Panc1 (cell line): ENCODE measurements around the gene NSG2.

Experiments
- POLR2AphosphoS5 ChIP-seq: IDR thresholded peaks from 2 replicates; pipeline ENCODE4 v1.6.1; 2012; ENCODE audit warnings: mild to moderate bottlenecking, low read depth, low read length, moderate library complexity
- SIN3A ChIP-seq: IDR thresholded peaks from 2 replicates; pipeline ENCODE4 v1.6.1; 2012; ENCODE audit warnings: low read depth, mild to moderate bottlenecking, low read length, moderate library complexity, borderline replicate concordance; ENCODE audit not compliant: insufficient read depth
- TF ChIP-seq, protein P1 (sequence below), 2 experiments: IDR thresholded peaks; 2 replicates each; pipeline ENCODE4 v1.6.1; 2011 to 2012; ENCODE audit warnings: low read depth in 2 of 2, control low read depth in 1 of 2, low read length in 1 of 2, mild to moderate bottlenecking in 1 of 2, moderate library complexity in 1 of 2; ENCODE audit not compliant: insufficient read depth in 1 of 2
- TF ChIP-seq, protein P2 (sequence below): fragments of 450-650 bp; IDR thresholded peaks from 2 replicates; pipeline ENCODE4 v1.5.1; 2017; ENCODE audit warnings: mild to moderate bottlenecking

DNA sequence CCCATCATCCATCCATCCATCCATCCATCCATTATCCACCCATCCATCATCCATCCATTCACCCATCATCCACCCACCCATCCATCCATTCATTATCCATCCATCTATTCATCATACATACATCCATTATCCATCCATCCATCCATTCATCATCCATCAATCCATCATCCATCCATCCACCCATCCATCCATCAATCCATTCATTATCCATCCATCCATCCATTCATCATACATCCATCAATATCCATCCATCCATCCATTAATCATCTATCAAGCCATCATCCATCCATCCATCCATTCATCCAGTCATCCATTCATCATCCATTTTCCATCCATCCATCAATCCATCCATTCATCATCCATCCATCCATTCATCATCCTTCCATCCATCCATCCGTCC is 89.0 kb downstream of the NSG2 start:
- TF ChIP-seq POLR2AphosphoS5 (no peak), SIN3A (no peak)
- TF ChIP-seq, protein P1, sequence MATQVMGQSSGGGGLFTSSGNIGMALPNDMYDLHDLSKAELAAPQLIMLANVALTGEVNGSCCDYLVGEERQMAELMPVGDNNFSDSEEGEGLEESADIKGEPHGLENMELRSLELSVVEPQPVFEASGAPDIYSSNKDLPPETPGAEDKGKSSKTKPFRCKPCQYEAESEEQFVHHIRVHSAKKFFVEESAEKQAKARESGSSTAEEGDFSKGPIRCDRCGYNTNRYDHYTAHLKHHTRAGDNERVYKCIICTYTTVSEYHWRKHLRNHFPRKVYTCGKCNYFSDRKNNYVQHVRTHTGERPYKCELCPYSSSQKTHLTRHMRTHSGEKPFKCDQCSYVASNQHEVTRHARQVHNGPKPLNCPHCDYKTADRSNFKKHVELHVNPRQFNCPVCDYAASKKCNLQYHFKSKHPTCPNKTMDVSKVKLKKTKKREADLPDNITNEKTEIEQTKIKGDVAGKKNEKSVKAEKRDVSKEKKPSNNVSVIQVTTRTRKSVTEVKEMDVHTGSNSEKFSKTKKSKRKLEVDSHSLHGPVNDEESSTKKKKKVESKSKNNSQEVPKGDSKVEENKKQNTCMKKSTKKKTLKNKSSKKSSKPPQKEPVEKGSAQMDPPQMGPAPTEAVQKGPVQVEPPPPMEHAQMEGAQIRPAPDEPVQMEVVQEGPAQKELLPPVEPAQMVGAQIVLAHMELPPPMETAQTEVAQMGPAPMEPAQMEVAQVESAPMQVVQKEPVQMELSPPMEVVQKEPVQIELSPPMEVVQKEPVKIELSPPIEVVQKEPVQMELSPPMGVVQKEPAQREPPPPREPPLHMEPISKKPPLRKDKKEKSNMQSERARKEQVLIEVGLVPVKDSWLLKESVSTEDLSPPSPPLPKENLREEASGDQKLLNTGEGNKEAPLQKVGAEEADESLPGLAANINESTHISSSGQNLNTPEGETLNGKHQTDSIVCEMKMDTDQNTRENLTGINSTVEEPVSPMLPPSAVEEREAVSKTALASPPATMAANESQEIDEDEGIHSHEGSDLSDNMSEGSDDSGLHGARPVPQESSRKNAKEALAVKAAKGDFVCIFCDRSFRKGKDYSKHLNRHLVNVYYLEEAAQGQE (IDR thresholded peaks at IDR 0.05; ENCODE audit: insufficient read depth in 1 of 2, low read depth in 2 of 2, low read length in 1 of 2): no peak
- TF ChIP-seq, protein P2, sequence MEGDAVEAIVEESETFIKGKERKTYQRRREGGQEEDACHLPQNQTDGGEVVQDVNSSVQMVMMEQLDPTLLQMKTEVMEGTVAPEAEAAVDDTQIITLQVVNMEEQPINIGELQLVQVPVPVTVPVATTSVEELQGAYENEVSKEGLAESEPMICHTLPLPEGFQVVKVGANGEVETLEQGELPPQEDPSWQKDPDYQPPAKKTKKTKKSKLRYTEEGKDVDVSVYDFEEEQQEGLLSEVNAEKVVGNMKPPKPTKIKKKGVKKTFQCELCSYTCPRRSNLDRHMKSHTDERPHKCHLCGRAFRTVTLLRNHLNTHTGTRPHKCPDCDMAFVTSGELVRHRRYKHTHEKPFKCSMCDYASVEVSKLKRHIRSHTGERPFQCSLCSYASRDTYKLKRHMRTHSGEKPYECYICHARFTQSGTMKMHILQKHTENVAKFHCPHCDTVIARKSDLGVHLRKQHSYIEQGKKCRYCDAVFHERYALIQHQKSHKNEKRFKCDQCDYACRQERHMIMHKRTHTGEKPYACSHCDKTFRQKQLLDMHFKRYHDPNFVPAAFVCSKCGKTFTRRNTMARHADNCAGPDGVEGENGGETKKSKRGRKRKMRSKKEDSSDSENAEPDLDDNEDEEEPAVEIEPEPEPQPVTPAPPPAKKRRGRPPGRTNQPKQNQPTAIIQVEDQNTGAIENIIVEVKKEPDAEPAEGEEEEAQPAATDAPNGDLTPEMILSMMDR: no peak
